Fibroblast of skin of right biceps (primary cell): Measurements from ENCODE around the gene NR0B2.
"Not testable (repeated sequence)": the region's sequence is repeated elsewhere in the genome, so short reads cannot be mapped to it uniquely, and the experiment has no call there.

ENCODE experiments used
- DNase-seq: peaks from one replicate; pipeline ENCODE4 v3.0.0-alpha.2; 2013

Gene NR0B2

DNA sequence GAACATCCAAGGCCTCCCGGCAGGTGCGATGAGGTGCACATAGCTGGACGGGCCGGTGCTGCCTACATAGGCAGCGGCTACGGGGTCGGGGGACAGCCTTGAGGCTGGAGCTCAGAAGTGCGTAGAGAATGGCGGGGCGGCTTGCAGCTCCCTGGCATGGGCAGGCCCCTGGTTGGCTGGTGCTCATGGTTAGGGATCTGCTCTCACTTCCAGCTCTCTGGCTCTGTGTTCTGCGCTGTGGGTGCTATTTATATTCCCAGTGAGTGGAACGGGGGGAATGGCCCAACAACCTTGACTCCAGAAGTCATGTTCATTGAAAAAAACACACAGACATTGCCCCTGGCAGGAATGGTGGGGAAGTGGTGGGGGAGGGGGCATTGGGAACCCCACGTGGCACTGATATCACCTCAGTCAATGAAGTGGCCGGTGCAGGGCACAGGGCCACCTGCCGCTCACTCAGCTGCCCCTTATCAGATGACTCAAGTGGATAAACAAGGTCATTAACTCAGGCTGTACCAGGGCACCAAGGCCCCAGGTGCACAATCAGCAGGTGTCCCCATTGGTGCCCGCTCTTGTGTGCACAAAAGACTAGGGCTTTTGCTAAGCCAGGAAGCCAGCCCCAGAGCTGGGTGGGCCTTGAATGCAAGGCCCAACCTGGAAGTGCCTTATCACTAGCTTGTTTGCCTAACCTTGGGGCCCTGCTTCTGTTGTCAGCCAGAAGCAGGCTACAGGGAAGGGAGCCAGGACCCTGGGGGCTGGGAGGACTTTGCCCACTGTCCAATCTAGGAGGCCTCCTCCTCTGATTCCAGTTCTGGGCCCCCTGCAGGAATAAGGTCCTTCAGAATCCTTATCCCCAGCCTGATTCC, at the start of gene NR0B2:
NR0B2 (minus strand) TSS at position 222 of the 866 bp plus-strand sequence; CDS start at position 187, 35 bp downstream.
- no peak for DNase-seq

GRCh38 chr1:26961826-26962225, 48.1 kb upstream of the NR0B2 start:
- peak; percentile 89 for DNase-seq

DNA sequence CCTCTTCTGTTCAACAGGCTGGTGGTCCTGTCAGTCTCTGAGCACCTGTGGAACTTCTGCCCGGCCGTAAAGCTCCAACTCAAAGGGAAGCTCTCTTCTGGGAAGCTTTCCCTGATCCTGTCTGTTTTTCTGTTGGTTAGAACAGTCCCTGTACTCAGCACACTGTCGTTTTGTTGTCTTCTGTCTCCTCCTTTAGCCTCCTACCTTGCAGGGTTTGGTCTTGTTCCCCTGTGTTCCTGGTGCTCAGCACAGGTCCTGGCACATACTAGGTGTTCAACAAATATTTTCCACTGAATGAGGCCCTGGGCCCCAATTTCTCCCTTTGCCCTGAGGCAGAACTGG, 46.8 kb upstream of the NR0B2 start:
- DNase-seq, result no peak

DNA sequence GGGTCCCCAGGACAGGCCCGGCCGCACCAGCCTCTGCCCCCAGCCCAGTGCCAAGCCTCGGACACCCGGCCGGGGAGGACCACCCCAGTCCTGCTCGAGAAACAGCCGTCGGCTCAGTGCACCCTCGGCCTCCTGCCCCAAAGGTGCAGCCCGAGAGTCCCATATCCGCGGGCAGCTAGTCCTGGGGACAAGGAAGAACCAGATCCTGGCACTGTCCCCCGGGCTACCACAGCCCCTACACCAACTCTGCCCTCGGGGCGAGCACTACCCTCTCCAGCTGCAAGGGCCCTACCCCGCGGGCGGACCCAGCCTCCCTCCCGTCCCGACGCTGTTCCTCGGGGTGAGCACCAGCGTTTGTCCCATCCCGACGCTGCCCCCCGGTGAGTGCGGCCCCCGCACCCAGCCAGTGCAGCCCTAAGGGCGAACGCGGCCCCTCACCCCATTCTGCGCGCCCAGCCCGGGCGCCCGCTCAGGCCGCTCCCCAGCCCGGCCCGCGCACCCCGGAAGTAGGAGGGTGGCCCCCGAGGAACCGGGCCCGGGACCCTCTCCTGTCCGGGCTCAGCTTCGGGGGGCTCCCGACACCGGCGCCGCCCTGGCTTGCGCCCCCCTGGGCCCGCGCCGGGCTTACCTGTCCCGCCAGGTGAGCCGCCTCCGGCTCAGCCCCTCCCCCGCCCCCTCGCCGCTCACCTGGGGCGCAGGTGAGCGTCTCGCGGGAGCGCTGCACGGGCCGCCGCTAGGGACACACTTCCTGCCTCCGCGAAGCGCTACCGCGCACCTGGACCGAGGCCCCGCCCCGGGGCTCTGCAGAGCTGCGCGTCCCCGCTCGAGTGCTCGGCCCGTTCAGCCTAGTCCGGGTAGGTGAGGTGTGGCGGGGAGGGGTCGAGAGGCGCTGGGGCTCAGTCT, 46.2 kb upstream of the NR0B2 start, which contains the start of gene KDF1:
KDF1 (minus strand) TSS at position 747 of the 903 bp plus-strand sequence. CDS start 8,088 bp downstream, outside the sequence.
- DNase-seq, result no peak

GRCh38 chr1:26959270-26959669, 45.5 kb upstream of the NR0B2 start:
- no peak for DNase-seq

DNA sequence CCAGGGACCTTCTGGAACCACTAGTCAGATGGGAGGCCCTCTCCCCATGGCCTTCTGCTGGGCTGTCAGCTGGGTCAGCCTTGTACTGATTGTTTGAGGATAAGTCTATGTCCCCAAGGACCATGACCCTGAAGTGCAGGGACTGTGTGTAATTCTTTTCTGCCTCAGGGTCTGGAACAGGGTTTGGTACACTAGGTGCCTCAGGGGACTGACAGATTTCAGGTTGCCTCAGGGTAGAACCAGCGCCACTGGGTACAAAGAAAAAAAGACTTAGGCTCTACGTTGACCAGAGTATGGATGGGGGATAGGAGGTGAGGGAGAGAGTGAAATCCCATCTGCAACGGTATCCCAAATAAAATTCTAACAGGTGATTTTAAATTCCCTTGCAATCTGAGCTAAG, 43.5 kb upstream of the NR0B2 start:
- no peak for DNase-seq

DNA sequence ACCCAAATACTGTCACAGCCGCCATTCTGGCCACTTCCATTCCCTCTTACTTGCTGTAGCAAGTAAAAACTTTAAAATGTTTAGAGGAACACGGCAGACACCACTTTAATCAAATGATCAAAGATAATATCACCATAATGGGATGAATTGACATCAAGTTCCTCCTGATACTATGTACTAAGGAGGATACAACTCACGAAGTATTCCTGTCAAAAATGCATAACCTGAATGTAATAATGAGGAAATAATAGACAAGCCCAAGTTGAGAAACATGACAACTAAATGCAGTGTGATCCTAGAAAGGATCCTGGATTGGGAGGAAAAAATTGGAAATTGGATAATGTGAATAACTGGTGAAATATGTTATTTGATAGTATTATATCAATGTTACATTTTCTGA, 42.5 kb upstream of the NR0B2 start:
- DNase-seq, result no peak

DNA sequence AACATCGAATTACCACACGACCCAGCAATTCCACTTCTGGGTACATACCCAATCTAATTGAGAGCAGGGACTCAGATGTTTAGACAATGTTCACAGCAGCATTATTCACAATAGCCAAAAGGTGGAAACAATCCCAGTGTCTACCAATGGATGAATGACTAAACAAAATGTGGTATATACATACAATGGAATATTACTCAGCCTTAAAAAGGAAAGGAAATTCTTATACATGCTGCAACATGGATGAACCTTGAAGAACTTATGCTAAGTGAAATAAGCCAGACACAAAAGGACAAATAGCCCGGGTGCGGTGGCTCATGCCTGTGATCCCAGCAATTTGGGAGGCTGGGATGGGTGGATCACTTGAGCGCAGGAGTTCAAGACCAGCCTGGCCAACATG, 39.6 kb upstream of the NR0B2 start:
- no peak for DNase-seq

GRCh38 chr1:26951821-26952497, 38.2 kb upstream of the NR0B2 start:
- DNase-seq, result no peak

GRCh38 chr1:26951216-26951615, 37.4 kb upstream of the NR0B2 start:
- DNase-seq, result no peak

DNA sequence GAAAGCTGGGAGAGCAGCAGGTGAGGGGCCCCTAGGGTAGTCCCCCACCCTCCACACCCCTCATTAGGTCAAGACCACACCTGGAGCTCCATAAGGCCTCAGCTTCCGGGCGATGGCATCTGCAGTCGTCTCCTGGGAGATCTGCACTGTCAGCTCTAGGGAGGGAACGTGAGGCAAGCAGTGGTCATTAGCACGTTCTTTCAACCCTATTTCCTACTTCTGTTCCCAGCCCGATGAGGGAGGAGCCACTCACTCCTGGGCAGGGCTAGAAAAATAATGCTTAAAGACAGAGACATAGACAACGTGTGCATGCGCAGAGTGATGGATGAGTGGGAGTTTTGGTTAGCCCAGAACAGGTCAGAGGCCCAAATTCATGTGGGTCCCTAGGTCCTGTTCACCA, 36.8 kb upstream of the NR0B2 start:
- no peak for DNase-seq

DNA sequence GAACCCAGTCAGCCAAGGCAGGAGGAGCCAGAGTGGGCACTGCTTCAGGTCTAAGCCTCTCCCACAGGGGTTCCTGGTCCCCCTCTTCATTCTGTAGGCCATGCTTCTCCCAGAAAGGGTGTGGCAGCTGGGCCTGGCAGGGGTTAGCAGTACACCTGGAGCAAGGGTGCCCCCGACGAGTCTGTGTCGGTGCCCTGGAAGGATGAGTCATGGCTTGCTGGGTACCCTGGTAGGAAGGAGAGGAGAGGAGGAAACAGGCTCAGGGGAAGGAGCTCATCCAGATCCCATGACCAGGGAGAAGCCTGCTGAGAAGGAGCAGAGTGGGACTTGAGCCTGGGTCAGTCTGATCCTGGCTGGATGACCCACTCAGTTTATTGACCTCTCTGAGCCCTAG, 36.1 kb upstream of the NR0B2 start:
- DNase-seq, result no peak

DNA sequence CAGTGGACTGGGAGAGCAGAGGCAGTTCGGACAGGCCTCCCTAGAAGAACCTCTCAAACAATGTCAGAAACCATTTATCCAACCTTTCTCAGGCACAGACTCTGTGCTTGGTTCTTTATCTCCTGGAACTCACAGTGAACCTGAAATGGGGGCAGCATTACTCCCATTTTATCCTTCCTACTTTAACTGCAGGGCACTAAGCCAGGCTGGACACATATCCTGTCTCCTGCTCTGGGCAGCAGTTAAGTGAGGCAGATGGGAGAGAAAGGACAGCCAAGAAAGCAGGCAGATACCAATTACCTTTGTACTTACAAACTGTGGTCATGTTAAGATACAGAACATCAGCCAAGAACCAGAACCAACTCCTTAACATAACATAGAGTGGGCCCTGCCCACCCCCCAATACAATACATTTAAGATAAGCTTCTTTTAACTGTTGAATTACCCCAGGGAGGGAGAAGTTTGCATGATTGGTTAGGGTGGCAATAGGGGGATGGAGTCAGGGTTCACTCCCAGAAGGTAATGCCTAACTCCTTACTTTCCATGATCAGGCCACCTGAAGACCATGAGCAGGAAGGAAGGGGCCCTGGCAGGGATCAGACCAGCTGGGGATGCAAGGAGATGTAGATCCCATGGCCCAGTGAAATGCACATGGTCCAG, 35.6 kb upstream of the NR0B2 start:
- DNase-seq, result no peak

GRCh38 chr1:26948725-26949057, 34.9 kb upstream of the NR0B2 start:
- not testable (repeated sequence) for DNase-seq

DNA sequence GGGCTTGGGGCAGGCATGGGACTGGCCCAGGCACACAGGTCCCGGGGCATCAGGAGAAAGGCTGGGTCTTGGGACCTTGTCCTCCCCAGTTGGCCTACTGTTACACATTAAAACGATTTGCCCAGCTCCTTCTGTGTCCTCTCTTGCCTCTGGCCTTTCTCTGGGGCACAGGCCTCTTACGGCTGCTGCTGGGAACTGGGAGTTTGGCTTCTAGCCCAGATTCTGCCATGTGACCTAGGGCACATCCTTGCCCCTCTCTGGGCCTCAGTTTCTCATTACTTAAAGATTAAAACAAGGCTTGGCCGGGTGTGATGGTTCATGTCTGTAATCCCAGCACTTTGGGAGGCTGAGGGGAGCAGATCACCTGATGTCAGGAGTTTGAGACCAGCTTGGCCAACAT, 32.5 kb upstream of the NR0B2 start:
- no peak for DNase-seq

DNA sequence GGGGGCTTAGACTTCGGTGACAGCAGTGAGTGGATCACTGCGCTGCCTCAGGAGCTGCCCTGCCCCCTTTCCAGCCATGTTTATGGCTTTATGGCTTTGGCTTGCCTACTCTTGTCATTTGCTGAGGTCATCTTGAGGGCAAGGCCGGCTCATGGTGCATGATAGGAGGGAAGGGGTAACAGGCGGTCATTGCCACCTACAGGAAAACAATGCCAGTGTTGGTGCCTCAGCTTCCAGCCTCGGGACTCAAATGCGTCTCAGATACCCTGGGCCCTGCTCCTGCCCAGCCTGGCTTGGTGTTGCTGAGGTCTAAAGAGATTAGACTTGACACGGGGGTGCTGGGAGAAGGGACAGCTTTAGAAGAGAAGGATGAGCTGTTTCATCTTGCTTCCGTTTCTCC, 32.0 kb upstream of the NR0B2 start:
- no peak for DNase-seq

GRCh38 chr1:26945138-26945537, 31.4 kb upstream of the NR0B2 start:
- DNase-seq, result no peak

DNA sequence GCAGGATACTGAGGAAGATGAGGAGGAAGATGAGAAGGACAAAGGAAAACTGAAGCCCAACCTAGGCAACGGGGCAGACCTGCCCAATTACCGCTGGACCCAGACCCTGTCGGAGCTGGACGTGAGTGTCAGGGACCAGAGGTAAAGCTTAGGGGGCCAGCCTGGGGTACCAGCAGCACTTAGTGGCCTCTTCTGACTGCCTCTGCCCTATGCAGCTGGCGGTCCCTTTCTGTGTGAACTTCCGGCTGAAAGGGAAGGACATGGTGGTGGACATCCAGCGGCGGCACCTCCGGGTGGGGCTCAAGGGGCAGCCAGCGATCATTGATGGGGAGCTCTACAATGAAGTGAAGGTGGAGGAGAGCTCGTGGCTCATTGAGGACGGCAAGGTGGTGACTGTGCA, 28.9 kb upstream of the NR0B2 start:
- DNase-seq, result no peak

- DNase-seq, result no peak
Measured at GRCh38 chr1:26941311-26941710, 27.5 kb upstream of the NR0B2 start.

- no peak for DNase-seq
Measured at GRCh38 chr1:26938659-26939025, 24.9 kb upstream of the NR0B2 start.

DNA sequence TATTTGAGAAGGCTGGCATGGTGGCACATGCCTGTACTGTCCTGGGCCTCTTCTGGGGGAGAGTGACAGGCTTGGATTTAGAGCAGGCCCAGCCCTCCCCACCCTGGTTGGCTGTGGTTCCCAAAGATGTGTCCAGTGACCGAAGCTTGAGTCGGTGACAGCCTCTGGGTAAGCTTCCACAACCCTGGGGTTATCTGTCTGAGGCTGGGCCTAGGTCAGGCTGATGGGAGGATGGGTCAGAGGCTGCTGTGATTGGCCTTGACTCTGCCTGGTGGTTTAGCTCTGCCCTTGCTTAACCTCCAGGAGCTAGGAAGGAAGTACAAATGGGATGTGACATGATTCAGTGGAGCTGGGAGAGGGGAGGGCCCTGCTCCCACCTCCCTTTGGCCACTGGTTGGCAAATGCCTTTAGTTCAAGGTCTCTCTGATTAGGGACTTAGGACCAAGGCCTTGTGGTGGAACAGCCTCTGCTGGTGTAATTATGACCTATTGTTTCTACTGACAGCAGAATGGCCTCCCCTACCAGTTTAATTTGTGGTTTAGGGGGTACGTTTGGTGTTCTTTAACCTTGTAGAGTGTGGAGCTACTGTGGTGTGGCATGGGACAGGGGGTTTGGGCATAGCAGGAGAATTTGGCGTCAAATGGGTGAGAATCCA, 24.4 kb upstream of the NR0B2 start:
- no peak for DNase-seq

- DNase-seq, result no peak
Measured at GRCh38 chr1:26936823-26937222, 23.0 kb upstream of the NR0B2 start.
